Measurements from ENCODE around the gene SHBG.
"Not testable (repeated sequence)": the region's sequence is repeated elsewhere in the genome, so short reads cannot be mapped to it uniquely, and the experiment has no call there.

The SHBG gene, protein sequence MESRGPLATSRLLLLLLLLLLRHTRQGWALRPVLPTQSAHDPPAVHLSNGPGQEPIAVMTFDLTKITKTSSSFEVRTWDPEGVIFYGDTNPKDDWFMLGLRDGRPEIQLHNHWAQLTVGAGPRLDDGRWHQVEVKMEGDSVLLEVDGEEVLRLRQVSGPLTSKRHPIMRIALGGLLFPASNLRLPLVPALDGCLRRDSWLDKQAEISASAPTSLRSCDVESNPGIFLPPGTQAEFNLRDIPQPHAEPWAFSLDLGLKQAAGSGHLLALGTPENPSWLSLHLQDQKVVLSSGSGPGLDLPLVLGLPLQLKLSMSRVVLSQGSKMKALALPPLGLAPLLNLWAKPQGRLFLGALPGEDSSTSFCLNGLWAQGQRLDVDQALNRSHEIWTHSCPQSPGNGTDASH

DNA sequence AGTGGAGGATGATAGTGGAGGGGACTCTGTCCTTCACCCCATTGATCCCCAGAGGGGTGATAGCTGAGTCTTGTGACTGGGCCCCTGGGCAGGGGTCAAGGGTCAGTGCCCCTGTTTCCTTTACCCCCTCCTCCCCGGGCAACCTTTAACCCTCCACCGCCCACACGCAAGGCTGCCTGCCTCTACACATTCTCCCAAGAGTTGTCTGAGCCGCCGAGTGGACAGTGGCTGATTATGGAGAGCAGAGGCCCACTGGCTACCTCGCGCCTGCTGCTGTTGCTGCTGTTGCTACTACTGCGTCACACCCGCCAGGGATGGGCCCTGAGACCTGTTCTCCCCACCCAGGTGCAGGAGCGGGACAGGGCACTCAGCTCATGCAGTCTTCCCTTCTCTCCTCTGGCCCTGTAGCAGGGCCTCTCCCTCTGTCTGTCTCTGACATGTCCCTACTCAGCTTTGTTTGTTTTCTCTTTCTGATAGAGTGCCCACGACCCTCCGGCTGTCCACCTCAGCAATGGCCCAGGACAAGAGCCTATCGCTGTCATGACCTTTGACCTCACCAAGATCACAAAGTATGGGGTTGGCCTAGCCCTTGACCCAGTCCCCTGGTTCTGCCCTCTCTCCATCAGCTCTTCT lies at the start of gene SHBG:
SHBG (plus strand) TSS at position 197 of the 633 bp plus-strand sequence; CDS start at position 235, 38 bp downstream.
- DNase-seq (ENCODE audit: low spot score): no peak

DNA sequence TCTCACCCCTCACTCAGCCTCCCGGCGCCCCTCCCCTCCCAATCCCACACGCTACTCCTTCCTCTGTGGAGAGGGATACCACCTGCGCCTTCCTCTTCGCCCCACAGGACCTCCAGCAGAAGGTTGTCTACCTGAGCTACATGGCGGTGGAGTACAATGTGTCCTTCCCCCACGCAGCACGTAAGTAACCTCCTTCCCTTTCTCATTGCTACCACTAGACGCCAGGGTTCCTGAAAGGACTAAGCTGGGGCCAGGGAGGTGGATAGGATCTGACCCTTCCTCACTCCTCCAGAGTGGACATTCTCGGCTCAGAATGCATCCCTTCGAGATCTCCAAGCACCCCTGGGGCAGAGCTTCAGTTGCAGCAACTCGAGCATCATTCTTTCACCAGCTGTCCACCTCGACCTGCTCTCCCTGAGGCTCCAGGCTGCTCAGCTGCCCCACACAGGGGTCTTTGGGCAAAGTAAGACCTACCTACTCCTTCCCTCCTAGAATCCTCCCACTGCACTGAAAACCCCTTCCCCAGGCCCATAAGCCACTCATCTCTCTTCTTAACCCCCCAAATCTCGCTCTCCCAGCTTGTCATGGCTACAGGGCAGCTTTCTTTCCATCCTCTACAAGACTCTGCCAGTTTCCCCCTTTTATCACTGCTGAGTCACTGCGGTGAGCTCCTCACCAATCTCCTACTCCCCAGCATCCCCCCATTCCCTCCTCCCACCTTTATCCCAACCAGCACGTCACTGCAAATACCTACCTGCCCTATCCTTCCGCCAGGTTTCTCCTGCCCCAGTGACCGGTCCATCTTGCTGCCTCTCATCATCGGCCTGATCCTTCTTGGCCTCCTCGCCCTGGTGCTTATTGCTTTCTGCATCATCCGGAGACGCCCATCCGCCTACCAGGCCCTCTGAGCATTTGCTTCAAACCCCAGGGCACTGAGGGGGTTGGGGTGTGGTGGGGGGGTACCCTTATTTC lies 49.0 kb upstream of the SHBG start:
- no peak for DNase-seq (ENCODE audit: low spot score)

DNA sequence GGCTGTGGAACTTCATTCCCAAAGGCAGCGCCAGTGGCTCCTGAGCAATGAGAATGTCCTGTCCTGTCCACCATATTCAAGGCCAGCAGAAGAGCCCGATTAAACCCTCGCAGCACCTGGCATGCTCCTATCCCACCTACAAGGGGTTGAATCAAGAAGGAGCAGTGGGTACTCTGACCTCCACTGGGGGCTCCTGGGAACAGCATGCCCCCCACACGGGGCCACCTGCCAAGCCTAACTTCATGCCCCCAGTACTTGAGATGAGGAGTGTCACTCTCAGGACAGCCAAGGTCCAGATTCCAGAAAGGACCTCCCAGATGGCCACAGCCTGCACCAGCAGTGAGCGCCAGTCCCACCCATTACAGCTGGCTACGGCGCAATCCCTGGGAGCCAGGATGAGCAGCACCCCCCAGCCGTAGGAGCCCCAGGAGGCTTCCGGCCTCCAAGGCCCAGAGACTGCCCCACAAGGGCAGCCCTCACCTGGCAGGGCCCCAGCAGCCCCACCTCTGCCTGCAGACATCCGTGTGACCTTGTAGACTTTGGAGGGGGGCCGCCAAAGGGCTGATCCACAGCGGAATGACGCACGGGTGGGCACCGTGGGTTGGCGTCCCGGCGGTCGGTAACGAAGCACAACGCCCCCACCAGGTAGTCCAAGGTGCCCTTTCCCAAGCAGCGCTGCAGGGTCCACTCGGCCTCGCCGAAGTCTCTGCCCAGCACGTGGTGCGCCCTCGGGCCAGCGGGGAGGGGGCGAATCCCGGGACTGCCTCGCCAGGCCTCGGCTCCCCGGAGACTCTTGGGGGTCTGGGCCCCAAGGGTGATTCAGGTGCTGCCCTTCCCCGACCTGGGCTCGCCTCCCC lies 47.3 kb upstream of the SHBG start:
- DNase-seq (ENCODE audit: low spot score): no peak

DNA sequence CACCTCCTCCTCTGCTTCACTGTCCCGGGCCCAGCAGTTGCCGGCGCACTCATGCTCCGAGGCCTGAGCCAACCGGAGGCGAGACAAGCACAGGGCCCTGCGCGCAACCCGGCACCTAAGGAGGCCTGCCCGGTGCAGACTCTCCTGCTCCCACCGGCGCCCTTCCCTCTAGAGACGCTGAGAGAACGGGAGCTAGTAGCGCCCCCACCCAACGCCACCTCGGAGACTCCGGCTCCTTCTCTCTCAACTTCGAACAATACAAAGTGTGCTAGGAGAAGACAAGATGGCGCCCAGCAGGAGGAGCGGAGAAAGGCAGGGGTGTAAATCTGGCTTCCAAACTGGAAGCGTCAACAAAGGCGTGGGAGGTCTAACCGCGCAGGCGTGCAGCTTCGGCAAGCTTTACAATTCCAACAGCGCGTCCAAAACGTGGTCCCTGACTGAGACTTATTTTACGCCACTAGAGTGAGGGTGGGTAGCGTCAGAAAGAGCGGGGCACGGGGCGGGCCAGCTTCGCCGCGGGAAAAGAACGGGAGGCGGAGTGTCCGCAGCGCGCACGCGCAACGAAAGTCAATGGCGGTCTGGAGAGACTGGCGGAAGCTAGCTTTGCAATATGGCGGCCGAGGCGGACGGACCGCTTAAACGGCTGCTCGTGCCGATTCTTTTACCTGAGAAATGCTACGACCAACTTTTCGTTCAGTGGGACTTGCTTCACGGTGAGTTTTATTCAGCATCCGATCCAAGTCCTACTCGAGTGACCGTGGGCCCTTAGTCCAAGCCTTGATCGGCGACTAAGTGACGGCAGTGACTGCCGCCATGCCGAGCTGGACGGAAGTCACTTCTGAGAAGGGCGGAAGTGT lies 46.5 kb upstream of the SHBG start, which contains the start of gene MPDU1:
MPDU1 (plus strand) TSS at position 600 of the 857 bp plus-strand sequence; CDS start at position 611, 11 bp downstream.
- DNase-seq (ENCODE audit: low spot score): peak; percentile 96

DNA sequence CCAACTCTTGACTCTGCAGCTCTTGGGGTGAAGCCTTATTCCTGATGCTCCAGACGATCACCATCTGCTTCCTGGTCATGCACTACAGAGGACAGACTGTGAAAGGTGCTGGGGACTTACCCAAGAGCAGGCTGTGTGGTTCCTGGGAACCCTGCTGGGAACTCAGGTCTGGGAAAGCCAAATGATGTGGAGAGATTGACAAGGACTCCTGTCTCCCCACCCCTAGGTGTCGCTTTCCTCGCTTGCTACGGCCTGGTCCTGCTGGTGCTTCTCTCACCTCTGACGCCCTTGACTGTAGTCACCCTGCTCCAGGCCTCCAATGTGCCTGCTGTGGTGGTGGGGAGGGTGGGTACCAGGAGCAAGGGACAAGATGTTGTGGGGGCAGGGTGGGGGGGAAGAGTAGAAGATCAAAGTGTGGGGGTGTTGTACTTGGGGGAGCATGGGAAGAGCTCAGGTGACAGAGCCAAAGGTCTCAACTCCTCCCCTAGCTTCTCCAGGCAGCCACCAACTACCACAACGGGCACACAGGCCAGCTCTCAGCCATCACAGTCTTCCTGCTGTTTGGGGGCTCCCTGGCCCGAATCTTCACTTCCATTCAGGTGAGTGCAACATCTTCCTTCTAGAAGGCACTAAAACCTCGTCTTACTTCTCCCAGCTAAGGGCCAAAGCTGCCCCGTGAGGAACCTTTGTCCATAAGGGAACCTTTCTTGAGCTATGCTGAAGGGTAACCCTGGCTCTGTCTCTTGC lies 43.1 kb upstream of the SHBG start:
- DNase-seq (ENCODE audit: low spot score): peak; percentile 38

DNA sequence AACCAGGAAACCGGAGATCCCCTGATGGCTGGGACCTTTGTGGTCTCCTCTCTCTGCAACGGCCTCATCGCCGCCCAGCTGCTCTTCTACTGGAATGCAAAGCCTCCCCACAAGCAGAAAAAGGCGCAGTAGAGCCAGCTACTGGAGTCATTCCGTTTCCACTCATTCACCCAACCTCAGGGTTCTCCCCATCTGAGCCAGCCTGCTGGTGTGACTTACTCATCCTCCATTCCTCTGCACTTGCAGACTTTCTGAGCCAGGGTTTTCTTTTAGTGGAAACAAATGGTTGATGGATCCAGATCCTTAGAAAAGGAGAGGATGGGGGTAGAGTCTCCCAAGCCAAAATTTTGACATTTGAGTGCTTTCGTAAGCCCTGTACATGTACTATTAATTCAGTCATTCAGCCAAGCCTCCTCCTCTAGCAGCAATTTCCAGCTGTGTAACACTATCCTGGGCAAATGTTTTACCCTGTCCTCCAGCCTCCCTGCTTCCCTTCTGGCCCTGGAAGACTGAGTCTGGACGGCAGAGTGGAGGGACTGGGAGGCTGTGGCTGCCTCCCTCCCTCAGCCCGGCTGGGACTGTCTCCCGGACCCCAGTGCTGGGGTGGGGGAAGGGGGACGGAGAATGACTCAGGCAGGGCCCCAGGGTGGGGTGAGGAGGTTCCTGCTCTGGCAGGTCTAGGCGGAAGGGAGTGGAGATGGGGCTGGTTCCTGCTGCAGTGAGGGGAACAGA lies 42.3 kb upstream of the SHBG start:
- DNase-seq (ENCODE audit: low spot score): peak; percentile 59

DNA sequence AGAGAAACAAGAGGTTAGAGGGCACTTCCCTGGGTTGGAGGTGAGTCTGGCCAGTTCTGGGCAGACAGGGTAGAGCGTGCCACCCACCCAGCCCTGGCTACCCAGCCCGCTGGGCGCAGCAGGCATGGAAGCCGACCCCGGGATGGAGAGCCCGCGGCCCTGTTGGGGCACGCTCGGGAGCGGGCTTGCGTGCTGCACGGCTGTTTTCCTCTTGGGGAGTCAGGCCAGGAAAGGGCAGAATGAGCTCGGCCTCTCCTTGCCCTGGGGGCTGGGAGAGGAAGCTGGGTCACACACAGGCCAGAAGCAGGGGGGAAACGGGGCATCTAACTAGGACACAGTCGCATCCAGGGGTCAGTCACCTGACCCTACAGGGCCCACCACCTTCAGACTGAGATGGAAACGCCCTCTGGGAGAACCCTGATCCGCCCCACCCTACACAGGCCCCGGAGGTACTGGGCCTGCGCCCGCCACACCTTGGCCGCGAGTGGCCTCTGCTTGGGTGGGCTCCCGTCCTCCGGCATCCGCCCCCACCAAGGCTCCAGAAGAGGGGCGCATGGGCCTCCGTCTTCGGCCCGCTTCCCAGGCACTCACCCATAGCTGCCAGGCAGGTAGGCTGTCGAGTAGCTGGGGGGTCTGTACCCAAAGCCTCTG lies 41.3 kb upstream of the SHBG start:
- no peak for DNase-seq (ENCODE audit: low spot score)

DNA sequence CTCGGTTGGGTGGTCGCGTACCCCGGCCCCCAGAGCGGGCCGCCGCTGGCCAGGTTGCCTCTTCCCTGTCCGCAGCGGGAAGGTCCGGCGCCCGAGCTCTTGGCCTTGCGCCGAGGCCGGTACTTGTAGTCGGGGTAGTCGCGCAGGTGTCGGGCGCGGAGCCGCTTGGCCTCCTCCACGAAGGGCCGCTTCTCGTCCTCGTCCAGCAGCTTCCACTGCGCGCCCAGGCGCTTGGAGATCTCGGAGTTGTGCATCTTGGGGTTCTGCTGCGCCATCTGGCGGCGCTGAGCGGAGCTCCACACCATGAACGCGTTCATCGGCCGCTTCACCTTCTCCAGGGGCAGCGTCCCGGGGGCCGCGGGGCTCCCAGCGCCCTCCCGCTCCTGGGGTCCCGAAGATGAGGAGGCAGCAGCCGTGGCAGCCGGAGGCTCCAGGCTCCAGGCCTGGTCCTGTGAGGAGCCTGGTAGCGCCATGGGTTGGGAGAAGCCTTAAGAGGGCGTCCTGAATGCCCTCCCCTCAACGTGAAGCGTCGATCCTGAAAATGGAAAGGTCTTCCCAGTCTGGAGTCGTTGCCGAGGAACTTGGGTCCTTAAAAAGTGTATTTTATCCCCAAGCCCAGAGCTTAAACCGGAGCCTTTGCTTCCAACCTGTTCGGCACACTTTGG lies 40.6 kb upstream of the SHBG start:
- DNase-seq (ENCODE audit: low spot score): peak; percentile 81

DNA sequence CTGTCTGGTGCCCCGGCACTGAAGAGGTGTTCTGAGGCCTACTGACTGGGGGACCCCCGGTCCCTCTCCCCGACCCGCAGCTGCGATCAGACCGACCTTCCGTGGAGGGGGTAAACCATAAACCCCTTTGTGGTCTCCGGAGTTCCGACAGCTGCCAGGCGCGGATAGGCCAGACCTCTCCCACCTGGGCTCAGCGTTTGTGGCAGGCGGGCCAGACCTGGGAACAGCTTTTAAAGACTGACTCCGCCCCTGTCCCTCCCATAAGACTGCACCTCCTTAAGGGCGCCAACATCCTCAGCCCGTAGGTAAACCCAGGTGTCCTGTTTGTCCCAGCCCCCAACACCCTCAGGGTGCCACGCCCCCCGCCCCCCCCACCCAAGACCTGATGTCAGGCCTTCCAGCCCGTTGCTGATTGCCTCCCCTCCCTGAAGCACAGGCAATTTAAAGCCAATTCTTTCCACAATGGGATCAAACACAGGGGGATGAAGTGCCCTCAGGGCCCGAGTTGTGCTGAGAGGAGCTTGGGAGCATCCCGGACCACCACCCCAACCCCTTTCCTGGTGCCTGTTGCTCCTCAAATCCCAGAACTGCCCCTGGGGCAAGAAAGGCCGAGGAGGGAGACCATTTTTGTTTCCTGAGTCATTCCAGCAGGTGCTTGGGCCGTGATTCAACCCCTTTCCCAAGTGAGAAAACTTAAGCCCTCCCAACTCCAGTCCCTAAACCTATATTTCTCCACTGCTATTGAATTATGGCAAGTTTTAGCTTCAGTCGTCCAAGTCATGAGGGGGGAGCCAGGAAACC lies 39.8 kb upstream of the SHBG start, which contains the start of gene SOX15:
SOX15 (minus strand) TSS at position 204 of the 801 bp plus-strand sequence. CDS start 418 bp downstream, outside the sequence.
- peak; percentile 70 for DNase-seq (ENCODE audit: low spot score)

DNA sequence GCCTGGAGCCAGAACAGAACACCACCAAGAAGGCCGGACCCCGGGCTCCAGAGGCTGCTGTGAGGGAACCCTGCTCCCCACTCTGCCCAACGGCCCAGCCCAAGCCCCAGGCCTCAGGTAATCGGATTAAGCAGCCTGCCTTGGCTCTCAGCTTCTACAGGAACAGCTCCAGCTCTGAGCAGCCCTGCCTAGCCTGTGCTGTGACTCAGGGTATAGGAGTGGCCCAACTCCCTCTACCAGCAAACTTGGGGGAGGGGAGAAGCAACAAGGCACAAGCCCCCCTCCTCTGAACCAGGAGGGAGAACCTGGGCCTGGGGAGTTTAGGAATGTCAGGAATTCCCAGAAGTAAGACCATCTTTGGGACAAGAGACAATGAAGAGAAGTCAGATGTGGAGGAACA lies 39.2 kb upstream of the SHBG start:
- DNase-seq (ENCODE audit: low spot score): peak; percentile 73

DNA sequence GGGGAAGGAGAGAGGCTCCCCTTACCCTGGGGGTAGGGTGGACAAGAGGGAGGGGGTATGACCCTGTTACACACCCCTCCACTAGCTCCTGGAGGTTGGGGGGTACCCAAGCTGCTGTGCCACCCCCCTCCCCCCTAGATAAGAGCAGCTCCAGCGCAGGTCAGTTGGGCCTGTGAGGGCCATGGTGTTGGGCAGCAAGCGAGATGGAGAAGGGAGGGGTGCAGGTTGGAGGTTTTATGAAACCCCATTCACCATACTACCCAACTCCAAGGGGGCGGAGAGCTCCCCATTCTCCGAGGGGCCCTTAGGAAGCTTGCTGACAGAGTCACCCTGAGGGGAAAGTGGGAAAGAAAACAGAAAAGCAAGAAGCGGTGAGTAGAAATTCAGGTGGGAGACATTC lies 38.3 kb upstream of the SHBG start:
- DNase-seq (ENCODE audit: low spot score): no peak

DNA sequence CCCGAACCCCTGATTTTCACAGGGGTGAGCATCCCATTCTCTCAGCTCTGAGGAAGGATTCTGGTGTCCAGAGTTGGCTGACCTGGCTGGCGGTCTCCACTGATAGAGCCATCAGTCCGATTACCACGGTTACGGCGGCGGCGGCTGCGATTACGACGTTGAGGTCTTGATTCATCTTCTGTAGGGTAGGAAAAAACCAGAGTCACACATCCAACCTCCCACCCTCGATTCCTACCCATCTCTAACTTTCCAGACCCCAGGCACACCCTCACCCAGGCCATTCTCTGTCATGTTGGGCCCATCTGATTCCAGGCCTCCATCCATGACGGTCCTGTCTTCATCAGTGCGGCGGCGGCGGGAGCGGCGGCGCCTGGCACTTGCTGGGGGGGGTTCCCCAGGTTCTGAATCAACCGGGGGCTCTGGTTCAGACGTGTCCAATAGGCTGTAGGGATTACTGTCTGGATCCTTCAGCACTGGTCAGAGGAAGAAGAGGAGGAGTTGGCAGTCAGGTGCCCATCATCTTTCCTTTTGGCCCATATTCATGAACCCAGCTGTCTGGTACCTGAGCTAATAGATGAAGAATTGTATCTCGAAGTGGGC lies 37.4 kb upstream of the SHBG start:
- no peak for DNase-seq (ENCODE audit: low spot score)

DNA sequence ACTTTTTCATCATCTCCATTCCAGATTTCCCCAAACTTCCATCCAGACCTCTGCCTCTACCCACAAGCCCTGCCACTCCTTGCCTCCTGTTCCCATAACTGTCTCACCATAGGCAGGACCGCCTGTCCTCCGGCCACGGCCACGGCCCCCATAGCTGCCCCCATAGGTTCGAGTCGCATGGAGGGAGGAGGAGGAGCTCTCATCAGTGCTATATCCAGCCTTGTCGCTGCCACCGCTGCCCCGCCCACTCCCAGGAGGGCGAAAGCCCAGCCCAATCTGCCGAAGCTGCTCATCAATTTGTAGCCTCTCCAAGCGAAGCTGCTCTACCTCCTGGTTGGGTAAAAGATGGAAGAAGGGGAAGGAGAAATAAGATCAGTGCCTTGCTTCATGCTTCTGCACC lies 36.6 kb upstream of the SHBG start:
- no peak for DNase-seq (ENCODE audit: low spot score)

DNA sequence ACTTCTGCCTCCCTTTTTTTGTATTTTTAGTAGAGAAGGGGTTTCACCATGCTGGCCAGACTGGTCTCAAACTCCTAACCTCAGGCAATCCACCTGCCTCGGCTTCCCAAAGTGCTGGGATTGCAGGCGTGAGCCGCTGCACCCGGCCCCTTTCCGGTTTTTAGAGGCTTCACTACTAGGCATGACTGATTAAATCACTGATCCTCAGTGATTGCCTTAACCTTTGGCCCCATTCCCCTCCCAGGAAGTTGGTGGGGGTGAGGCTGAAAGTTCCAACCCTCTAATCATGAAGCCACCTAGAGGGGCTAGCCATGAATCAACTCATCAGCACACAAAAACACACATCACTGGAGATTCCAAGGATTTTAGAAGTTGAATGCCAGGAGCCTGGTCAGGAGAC lies 32.4 kb upstream of the SHBG start:
- DNase-seq (ENCODE audit: low spot score): not testable (repeated sequence)

DNA sequence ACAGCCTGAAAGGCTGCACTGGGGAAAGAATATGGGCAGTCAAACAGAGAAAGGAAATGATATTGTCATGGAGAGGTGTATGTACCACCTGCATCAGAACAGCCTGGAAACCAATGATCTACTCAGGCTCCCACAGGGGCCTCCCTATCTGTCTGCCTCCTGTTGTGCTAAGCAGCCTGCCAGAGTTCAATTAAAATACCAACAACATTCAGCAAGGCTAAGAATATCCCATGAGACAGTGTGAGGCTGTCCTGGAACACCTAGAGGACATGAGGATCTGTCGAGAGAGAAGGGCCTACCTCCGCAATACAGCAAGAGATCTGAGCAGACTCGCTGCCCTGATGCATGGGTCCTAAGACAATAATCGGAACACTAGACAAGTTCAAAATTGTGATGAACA lies 23.7 kb upstream of the SHBG start:
- DNase-seq (ENCODE audit: low spot score): no peak

DNA sequence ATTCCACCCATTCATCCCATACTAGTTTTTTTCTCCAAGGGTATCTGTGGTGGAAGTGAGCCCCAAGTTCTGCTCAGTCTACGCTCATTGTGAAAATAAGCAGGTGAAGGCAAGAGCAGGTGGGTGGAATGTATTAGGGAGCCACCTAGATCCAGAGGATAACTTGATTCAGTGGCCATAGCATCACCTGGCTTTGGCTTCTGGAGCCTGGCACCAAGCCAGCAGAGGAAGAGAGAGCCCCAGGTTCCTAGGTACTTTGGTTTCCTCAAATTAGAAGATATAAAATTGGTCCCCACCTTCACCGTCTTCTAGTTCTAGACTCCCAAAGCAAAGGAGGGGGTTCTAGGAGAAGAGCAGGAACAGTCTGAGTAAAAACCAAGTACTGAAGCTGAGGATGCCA lies 19.3 kb upstream of the SHBG start:
- no peak for DNase-seq (ENCODE audit: low spot score)
